Muscle of arm (tissue), 12 donors: ENCODE data around the gene OPCML. TPM values are rescaled to one million over a fixed set of nuclear protein-coding genes. Genes with fewer than 3 reads are reported as not detected.
A peak's percentile ranks its signal among the peaks of the same experiment; 100 is the strongest.

Experiments used
- DNase-seq: peaks from one replicate; pipeline ENCODE4 v3.0.0-alpha.2; 2013
- polyA plus RNA-seq, 12 donors: library from polyadenylated mRNA; unstranded; fragments of 120-200 nt; gene quantifications; one replicate each; pipeline ENCODE4 v1.2.1, GENCODE V29; 2013; ENCODE audit not compliant: insufficient read length in 12 of 12

OPCML gene
- polyA plus RNA-seq, 12 donors: 1.1 to 3.0 (median 1.8) TPM; not detected in 1

DNA sequence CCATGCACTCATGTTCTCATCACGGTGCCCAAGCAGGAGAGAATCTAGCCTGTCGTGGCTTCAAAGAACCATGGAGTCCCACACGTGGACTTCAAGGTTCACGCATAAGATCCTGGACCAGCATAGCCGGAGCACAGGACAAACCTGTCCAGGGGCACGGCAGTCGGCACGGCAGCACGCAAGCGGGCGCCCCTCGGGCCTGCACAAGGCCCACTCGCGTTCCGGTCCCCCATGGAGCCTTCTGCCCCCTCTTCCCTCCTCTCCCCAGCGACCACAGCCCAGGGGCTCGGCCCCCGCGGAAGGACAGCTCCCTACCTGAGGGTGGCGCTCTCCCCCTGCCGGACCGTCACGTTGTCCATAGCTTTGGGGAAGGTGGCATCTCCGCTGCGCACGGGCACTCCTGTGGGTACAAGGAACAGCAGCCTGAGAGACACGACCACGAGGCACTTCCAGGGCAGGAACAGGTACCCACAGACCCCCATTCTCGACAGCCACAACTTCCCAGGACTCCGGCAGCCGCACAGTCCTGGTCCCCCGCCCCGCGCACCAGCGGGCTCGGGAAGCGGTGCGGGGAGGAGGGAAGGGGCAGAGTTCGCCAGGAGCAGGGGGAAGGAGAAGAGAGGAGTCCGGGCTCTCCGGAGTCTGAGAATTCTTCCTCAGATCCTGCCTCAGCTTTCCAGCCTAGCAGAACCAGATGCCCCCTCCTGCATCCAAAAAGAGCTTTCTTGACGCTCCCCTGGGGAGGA lies 589.5 kb downstream of the OPCML start:
- DNase-seq: no peak

DNA sequence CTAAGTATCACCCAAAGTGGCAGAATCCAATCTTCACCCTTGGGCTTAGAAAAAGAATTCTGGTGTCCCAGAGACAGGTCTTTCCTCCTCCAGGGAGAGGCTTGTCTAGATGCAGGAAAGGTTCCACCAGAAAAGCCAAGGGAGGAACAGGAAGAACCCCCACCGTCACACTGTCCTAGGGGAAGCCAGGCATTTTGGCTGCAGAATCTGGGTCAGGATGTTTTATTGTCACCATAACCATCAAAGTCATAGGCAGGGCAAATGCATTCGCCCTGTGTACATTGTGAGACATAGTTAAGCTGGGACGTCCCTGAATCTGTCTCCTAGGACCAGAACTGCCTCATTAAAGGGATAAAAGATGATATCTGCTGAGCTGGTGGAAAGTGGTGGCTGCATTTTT lies 590.5 kb downstream of the OPCML start:
- DNase-seq: no peak

DNA sequence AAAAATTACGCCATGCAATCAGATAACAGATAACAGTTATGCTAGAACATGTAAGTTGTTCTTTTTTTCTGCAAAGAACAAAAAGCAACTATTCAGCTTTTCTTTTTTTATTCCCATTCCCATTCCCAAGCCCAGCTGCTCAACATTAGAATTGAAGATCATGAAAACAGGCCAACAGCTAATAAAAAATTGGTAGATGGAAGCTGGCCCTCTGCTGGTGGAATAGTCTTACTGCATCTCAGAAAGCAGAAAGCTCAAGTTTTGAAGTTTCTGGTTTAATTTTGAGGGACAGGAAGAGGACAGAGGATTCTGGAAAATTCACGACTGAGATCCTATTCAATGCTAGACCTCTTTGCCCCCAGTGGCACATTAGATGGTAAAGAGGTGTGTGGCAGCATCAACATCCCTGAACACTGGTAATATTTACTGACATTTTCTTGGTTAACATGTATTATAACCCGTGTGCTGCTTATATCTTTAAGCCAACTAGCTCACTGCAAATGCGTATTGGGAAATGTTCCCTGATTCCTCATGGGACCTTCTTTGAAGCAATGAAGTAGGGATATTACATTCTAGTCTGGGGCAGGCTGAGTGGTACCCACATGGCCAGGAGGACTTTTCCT lies 591.2 kb downstream of the OPCML start:
- peak; percentile 60 for DNase-seq

DNA sequence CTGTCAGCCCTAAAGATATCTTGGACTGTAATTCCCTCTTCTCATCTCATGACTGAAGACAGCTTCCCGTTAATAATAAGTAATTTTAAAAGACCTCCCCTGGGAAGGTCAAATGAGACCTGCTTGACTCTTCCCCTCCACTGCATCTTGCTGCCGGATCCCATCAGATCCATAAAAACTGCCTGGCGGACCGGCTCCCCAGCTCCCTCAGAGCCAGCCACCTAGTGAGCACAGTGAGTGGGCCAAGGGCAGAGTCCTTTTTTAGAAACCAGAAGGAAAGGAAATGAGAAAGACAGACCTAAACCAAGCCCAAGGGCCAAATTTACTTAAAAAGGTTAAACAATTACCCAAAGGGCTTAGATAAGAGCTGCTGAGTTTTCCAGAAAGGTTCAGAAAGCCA lies 595.3 kb downstream of the OPCML start:
- no peak for DNase-seq

DNA sequence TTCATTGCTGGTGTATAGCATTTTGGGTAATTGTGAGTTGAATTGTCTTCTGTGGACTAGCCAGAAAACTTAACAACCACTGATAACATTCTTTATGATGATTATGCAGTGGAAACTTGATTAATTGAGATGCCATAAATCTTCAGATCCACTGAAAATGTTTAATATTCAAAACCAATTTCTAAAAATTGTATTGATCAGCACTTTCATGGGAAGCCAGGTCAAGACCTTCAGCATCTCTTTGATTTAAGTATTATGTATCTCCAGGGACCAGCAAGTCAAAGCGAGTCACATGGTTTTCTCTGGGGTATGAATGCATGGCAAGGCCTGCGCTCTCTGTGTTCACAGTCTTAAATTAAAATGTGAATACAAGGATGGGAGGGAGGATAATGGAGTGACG lies 596.9 kb downstream of the OPCML start:
- DNase-seq: no peak

DNA sequence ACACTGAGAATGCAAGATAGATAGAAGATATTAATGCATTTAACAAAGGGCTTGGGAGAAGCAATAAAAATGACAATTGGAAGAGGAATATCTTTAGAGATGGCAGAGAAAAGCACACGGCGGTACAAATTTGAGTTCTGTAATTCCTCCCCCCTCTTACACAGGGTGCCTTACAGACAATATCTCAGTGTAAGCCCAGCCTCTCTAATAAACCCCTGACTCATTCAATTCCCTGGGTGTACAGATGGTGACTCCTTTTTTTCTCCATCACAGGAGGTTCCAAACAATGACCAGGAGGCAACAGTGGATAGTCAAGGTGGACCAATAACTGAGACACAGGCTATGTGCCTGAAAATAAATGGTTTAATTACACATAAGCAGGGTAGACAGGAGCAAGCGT lies 598.6 kb downstream of the OPCML start:
- DNase-seq: no peak

DNA sequence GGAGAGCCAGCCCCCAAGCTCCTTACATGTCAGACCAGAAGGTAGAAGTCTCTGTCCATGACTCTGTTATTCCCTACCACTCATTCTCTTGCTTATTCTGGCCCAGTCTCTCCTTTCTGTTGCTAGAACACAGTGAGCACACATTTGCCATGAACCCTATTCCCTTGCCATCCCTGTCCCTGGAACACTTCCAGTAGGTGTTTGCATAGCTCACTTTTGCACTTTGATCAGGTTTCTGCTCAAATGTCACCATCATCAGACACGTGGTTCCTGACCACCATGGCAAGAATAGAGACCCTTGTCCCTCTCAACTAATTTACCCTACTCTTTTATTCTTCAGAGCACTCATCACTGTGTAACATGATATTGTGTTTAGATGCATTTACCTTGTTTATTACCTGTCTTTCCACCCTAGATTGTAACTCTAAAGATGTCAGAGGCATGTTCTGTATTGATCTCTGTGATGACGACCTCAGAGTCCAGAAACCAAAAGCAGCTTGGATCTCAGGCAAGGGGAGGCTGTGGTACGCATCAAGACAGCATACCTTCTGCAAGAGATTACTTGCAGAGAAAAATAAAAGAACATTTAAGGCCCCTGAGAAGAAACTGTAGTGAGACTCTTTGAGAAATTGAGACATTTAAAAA lies 606.4 kb downstream of the OPCML start:
- no peak for DNase-seq

DNA sequence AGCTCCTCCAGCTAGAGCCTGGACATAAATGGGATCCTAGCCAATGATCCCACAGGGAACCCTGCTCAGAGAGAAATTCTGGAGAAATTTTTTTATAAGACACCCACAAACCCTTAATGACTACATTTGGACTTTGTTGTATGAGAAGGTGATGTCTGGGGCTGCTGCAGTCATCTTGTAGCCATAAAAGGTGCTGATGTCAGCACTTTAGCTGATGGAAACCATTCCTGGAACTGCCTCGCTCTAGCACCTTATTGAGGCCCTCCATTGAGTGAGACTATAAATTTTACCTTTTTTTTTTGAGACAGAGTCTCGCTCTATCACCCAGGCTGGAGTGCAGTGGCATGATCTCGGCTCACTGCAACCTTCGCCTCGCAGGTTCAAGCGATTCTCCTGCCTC lies 610.7 kb downstream of the OPCML start:
- no peak for DNase-seq

DNA sequence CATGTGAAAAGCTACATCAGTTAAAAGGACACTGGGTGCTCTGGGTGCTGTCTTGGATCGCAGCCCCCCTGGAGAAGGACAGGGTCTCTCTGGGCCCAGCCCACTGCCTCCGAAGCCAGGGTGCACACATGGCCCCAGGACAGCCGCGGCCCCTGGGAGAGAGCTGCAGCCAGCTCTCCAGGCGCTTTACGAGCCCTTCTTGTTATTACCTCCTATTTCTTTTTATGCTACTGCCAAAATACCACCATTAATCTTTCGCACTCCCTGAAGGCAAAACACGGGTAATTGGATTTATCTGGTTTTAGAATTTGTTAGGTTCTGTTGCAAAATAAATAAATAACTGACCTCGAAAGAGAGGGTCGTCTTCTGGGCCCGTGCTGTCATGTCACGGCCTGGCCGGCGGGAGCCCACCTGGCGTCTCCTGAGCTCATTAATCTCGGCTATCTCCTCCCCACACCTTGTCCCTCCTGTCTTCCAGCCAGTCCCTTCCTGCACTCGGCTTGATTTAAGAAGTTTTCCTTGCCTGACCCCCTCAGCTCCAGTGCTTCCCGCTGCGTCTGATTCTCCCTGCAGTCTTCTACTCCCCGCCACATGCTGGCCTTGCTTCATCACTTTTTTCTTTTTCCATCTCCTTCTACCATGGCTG lies 611.7 kb downstream of the OPCML start:
- no peak for DNase-seq

DNA sequence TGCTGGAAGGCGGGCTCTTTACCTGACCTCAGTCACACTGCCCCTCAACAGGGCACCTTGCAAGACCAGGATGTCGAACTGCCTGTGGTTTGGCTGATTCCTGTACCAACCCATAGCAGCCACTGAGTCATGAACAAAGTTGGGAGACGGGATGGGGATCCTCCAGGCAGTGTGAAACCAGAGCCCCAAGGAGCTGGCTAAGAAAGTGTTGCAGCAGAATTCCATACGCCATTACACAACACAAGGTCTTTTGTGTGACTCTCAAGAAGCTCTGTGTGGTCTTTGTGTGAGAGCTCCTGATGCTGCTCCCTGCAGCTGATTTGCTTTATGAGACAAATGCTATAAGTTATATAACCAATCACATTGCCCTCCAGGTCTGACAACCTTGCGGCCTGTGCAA lies 617.7 kb downstream of the OPCML start:
- no peak for DNase-seq

DNA sequence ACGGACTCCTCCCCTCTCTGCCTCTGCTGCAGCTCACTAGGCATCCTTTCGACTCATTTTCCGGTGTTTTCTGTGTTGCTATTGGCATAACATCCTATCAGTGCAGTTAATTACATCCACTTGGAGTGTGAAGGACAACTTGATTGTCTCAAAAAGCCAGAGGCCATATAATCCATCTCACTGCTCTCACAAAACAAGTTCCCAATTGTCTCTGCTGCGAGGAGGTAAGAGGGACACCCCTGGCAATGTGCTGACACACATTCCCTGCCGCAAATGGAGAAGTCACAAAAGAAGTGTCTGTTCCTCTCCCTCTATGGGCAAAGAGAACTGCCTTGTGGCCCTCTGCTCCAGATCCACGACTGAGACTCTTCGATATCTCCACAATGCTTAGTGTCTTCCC lies 618.4 kb downstream of the OPCML start:
- no peak for DNase-seq

DNA sequence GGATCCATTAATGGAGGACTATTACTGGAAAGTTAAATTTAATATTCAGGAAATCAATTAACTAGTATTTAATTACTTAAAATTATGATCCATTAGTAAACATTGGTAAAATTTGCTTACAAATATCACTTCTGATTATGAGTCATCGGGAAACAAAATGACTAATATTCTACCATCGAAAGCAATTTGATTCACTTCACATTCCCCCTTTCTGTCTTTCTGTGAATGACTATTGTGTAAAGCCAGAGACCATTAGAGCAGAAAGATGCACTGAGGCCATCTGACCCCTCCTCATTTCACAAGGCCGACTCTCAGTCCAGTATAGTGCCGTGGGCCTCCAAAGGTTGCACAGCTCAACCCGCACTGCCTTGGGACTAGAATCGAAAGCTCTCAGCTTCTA lies 619.0 kb downstream of the OPCML start:
- no peak for DNase-seq

DNA sequence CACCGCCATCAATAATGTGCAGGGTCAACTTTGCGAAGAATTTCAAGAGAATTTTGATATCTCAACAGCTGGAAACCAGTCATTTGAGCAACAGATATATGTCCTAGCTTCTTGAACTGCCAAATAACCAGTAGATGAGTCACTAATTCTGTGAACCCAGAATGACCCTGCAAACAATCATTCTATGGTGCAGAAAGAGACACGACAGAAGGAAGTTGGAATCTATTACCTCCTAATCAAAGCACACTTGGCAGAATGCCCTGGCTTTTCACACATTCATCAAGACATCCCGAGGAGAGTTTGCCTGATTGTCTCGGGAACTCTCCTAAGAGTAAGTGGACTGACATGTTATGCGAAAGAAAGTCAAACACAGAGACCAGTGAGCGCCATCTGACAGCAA lies 621.1 kb downstream of the OPCML start:
- DNase-seq: peak; percentile 20

DNA sequence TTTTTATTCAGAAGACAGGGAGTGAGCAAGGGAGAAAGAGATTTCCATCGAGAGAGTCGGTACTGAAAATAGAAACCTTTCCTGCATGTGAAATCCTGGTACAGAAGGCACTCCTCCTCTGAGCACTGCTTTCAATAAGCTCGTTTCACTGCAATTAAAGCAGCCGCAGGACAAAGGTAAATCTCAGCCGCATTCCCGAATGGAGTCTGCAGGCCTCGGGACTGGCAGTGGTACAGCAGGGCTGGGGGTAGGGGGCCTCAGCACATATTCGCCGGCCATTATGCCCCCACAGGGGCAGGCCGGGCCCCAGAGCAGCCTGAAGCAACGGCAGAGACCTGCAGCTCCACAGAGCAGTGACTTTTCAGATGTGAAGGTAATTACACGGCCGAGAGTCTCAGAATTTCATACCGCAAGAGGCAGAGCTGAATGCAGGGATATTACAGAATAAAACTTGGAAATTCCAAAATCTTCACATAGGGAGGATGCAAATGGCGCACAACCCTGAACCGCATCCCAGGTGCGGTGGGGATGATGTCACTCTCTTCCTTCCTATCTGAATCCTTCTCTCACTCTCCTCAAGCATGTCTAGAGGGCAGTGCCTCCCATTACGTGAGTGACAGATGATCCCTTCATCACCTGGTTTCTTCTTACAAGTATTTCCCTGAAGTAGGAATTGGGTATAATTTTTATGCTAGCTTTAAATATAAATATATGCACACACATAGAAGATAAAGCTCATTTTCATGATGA lies 622.1 kb downstream of the OPCML start:
- no peak for DNase-seq

DNA sequence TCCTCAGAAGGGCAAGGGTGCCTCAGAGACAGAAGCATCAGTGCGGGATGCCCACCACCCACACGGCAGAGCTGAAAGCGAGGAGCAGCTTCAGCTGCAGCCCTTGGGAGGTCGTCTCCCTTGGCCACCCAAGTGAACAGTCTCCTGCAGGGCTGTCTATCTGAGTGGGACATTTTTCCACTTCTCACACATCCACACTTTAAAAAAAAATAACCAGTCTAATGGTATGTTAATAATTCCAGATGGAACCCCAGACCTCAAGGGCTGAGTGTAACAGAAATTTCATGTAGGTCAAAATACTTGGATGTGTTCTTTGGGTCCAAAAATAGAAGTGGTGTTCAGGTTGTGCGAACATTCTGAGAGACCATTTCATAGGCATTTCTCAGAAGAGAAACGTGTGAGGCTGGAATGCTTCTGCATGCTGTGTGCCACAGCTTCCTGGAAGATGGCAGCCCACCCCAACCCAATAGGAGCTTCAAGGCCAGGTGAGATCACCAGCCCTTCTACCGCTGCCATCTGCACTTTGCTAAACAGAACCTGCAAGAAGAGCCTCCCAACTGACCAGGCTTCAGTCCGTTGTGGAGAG lies 623.2 kb downstream of the OPCML start:
- no peak for DNase-seq

DNA sequence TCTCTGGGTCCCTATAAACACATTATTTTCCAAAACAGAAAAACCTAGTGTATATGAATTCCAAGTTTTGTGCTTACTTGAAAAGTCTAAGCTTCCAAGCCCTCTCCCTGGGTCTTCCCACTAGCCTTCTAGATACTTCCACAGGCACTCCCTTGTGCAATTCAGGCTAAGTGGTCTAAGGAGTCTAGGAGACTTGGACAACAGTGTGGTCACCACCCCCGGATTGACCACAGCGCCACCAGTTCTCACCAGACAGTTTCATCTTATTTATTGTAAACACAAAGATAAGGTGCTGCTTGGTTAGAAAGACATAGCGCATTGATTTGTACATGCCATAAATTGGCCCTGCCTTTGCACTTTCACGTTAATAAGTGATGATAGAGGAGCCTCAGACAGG lies 623.9 kb downstream of the OPCML start:
- DNase-seq: no peak

DNA sequence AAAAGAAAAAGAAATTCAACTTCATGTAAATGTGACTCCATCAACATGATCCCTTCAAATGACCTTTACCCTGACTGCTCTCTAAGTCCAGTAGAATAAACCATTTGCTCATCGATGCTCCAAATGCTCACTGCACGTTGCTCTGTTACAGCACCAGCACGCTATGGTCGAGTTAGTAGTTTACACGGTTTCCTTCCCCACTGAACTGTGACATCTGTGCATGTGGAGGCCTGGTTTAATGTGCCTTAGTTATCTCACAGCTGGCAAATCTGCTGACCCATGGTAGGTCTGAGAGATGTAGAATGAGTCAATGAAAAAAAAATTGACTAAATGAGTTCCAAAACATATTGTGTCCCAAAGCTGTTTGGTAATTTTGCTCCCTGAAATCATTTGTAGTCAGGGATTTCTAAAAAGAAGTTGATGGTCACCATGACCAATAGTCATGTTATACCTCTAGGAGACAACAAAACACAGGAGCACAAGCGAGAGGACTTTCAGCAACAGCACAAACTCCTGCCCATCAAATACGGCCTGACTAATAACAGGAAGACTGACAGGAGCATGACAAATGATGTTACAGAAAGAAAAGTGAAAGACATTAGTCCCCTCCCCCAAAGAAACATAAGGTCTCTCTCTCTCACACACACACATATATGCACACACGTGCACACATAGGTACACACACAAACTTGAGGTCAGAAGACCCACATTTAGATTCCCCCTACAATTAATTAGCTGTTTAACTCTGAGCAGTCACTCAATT lies 624.5 kb downstream of the OPCML start:
- DNase-seq: no peak

DNA sequence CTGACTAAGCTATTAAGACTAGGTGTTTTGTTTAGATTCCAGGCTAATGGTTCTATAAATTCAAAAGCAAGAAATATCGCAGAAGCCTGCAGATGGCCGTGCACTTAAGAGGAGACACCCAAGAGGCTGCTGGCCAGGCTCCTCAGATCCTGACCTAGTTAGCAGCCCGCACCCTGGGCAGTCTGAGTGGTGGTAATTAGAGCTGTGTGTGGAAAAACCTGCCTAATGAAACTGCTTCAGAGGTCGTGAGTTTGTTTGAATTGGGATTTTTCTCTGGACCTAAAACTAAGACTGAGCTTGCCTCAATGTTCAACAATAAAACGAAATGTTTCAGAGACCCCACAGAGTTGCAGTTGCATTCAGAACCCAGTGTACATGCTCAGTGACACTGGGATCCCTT lies 627.7 kb downstream of the OPCML start:
- no peak for DNase-seq

DNA sequence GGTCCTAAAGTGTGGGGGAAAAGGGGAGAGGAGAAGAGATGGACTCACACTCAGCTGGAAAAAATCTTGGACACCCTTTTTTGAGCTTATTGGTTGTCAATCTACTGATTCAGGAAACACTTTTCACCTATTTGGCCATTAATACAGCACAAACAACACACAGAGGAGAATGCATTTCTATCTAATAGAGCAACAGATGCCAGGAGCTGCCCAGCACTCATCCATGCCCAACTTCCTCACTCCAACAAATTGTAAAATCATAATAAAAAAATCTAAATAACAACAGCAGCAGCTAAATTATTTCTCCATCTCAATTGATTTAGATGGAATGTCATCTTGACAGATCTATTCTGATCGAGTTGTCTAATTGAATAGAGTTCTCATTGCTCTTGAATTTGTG lies 628.2 kb downstream of the OPCML start:
- no peak for DNase-seq

DNA sequence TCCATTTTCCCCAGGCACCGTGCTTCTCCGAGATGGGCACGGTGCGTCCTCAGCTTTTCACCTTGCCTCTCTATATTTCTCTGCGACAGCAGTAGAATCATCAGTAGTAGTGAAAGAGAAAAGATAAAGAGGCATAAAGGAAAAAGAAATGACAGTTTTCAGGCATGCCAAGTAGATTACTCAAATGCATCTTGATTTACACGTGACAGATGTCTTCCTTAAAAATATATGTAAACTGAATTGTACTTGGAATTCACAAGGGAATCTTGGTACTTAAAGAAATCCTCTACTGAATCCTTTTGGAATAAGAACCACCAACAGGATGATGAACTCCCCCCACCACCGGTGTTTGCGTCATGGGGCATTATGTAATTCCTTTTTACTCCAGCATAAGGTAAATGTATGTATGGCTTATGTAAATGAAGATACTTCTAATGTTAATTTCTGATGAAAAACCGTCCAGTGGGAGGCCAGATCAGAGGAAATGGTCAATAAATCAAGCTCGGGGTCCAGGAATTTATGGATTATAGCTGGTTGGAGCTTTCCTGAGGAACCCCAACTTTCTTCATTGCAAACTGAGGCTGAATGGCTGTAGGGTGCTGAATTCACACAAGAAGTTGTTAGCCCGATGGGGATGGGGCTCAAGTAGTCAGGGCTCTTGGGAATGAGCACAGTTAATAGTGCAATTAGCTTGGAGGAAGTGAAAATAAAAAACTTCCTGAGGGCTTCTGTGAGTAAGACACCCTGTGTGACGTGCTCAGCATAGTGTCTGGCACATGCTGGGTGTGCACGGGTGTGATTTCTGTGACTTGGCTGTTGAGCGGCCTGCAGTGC lies 630.4 kb downstream of the OPCML start:
- no peak for DNase-seq
